Small intestine (tissue), 7 donors: ENCODE results near the gene C14orf180. TPM values are rescaled to one million over a fixed set of nuclear protein-coding genes. Genes with fewer than 3 reads are reported as not detected.

Experiments used
- DNase-seq, 2 donors: peaks; one replicate each; pipeline versions ENCODE4 v3.0.0 to v3.0.0-alpha.2; 2013
- FAIRE-seq: peaks from 2 replicates; lab custom pipeline; 2012; peaks lifted over from hg19 to GRCh38; lab: Jason Lieb, UNC
- H3K27ac ChIP-seq, 3 donors: one replicate each; pipeline ENCODE4 v1.5.1; 2013; ENCODE audit warnings: low read length in 2 of 3, mild to moderate bottlenecking in 2 of 3, control low read depth in 1 of 3, inconsistent platforms in 1 of 3, low read depth in 1 of 3, moderate library complexity in 1 of 3
- H3K27me3 ChIP-seq, 3 donors: one replicate each; pipeline ENCODE4 v1.6.1; 2013; ENCODE audit warnings: low read length in 3 of 3, inconsistent platforms in 1 of 3; ENCODE audit not compliant: control insufficient read depth in 3 of 3, insufficient read depth in 3 of 3
- H3K36me3 ChIP-seq, 3 donors: one replicate each; pipeline ENCODE4 v1.6.1; 2013; ENCODE audit warnings: low read length in 3 of 3, inconsistent platforms in 1 of 3, low read depth in 1 of 3, mild to moderate bottlenecking in 1 of 3, moderate library complexity in 1 of 3; ENCODE audit not compliant: control insufficient read depth in 3 of 3, insufficient read depth in 2 of 3
- H3K4me1 ChIP-seq, 3 donors: one replicate each; pipeline ENCODE4 v1.6.1; 2013; ENCODE audit warnings: low read length in 2 of 3, inconsistent platforms in 1 of 3, low read depth in 1 of 3, mild to moderate bottlenecking in 1 of 3, moderate library complexity in 1 of 3; ENCODE audit not compliant: control insufficient read depth in 3 of 3, insufficient read depth in 2 of 3
- H3K4me3 ChIP-seq, 3 donors: one replicate each; pipeline ENCODE4 v1.5.1; 2013; ENCODE audit warnings: low read length in 3 of 3, control low read depth in 1 of 3, inconsistent platforms in 1 of 3, low read depth in 1 of 3, mild to moderate bottlenecking in 1 of 3, moderate library complexity in 1 of 3
- H3K9me3 ChIP-seq, 2 donors: one replicate each; pipeline ENCODE4 v1.6.1; 2013; ENCODE audit warnings: low read depth in 1 of 2, low read length in 1 of 2; ENCODE audit not compliant: control insufficient read depth in 2 of 2, insufficient read depth in 1 of 2
- WGBS, 3 donors: extraction: QIAGEN DNeasy Blood & Tissue Kit; methylation state at CpG; one replicate each; pipeline ENCODE4 v1.1.7; 2013; 5-methylcytosine and 5-hydroxymethylcytosine counted together
- polyA plus RNA-seq, 4 donors: library from polyadenylated mRNA; stranded (reverse) in 3 of 4; unstranded in 1 of 4; fragments of 200-250 nt in 3 of 4; fragments of 120-200 nt in 1 of 4; gene quantifications; one replicate each; pipeline versions ENCODE4 v1.2.1 to v1.2.3, GENCODE V29; 2013
- donor health status: healthy with polysubstance abuse.
- donor health status: control.
- donor health status: control.
- donor health status: Bipolar disorder and iron deficiency.
- donor health status: healthy.

C14orf180 gene
- polyA plus RNA-seq, 4 donors: 0.04 to 2.3 TPM; not detected in 2

- Histone ChIP-seq H3K4me1 (peaks cover 0 to 8% (median 0%) of the 10 kb centered on the region in 3 donors), H3K27ac (no peak overlapping the region), H3K4me3 (no peak overlapping the region), H3K36me3 (no peaks in the 10 kb centered on the region), H3K27me3 (peaks cover 0 to 2% (median 0%) of the 10 kb centered on the region in 3 donors), H3K9me3 (no peaks in the 10 kb centered on the region)
- 85 to 86% (median 85%) methylated on average over 9 to 14 of the region's 14 CpGs for WGBS, 3 donors
- DNase-seq (no peak), FAIRE-seq (no peak)
These were observed 15.6 kb downstream of the C14orf180 start for GRCh38 chr14:104595116-104595675.

GRCh38 chr14:104595911-104596450, 16.4 kb downstream of the C14orf180 start:
- H3K27me3 ChIP-seq: peaks cover 0 to 2% (median 0%) of the 10 kb centered on the region in 3 donors
- no peak for FAIRE-seq

GRCh38 chr14:104596451-104596918, 16.9 kb downstream of the C14orf180 start:
- Histone ChIP-seq H3K27me3 (peaks cover 0 to 3% (median 0%) of the 10 kb centered on the region in 3 donors), H3K36me3 (no peaks in the 10 kb centered on the region), H3K27ac (no peak overlapping the region), H3K9me3 (no peaks in the 10 kb centered on the region), H3K4me3 (no peak overlapping the region), H3K4me1 (peaks cover 0 to 8% (median 0%) of the 10 kb centered on the region in 3 donors)
- 79 to 87% (median 83%) methylated on average over 11 of the region's 11 CpGs for WGBS, 3 donors
- DNase-seq: no peak
- FAIRE-seq: no peak

More at GRCh38 chr14:104595911-104596450, 16.4 kb downstream of the C14orf180 start:
- H3K36me3 ChIP-seq: no peaks in the 10 kb centered on the region
- WGBS, 3 donors: 70 to 82% (median 73%) methylated on average over 6 of the region's 6 CpGs
- H3K9me3 ChIP-seq: no peaks in the 10 kb centered on the region
- DNase-seq: no peak
- H3K4me1 ChIP-seq: peaks cover 0 to 8% (median 0%) of the 10 kb centered on the region in 3 donors
- no peak overlapping the region for H3K27ac ChIP-seq
- no peak overlapping the region for H3K4me3 ChIP-seq

DNA sequence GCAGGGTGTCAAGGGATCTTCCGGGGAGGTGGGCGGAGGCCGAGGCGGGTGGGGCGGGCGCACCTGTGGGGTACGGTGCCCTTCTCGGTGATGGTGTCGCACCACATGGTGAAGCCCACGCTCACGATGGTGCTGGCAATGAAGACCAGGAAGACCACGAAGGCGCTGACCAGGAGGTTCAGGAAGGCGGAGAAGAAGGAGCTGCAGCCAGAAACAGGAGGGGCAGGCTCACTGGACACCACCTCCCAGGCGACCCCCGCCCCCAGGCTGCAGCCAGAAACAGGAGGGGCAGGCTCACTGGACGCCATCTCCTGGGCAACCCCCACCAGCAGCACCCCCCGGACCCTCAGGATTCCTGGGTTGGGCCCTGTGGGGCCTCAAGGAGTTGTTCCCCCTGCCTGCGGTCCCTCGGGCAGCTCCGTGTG, 17.4 kb downstream of the C14orf180 start:
- 82 to 86% (median 85%) methylated on average over 18 to 21 of the region's 21 CpGs for WGBS, 3 donors
- H3K27me3 ChIP-seq: peaks cover 0 to 4% (median 0%) of the 10 kb centered on the region in 3 donors
- no peak for FAIRE-seq

GRCh38 chr14:104597576-104597975, 18.0 kb downstream of the C14orf180 start:
- Histone ChIP-seq H3K27me3 (peaks cover 0 to 4% (median 0%) of the 10 kb centered on the region in 3 donors), H3K9me3 (no peaks in the 10 kb centered on the region), H3K36me3 (no peaks in the 10 kb centered on the region), H3K4me3 (no peak overlapping the region), H3K27ac (no peak overlapping the region), H3K4me1 (peaks cover 0 to 8% (median 0%) of the 10 kb centered on the region in 3 donors)
- 78 to 89% (median 85%) methylated on average over 11 of the region's 11 CpGs for WGBS, 3 donors
- DNase-seq: no peak
- FAIRE-seq: no peak

More for the DNA sequence above, 17.4 kb downstream of the C14orf180 start:
- H3K9me3 ChIP-seq: no peaks in the 10 kb centered on the region
- H3K4me1 ChIP-seq: peaks cover 0 to 8% (median 0%) of the 10 kb centered on the region in 3 donors
- H3K4me3 ChIP-seq: no peak overlapping the region
- no peaks in the 10 kb centered on the region for H3K36me3 ChIP-seq
- H3K27ac ChIP-seq: no peak overlapping the region
- no peak for DNase-seq

- Histone ChIP-seq H3K4me3 (no peak overlapping the region), H3K9me3 (no peaks in the 10 kb centered on the region), H3K4me1 (peaks cover 0 to 8% (median 0%) of the 10 kb centered on the region in 3 donors), H3K27ac (no peak overlapping the region), H3K36me3 (no peaks in the 10 kb centered on the region), H3K27me3 (peaks cover 0 to 7% (median 4%) of the 10 kb centered on the region in 3 donors)
- WGBS, 3 donors: 53 to 66% (median 54%) methylated on average over 28 of the region's 28 CpGs
- no peak for DNase-seq
- FAIRE-seq: no peak
These were observed 18.7 kb downstream of the C14orf180 start for GRCh38 chr14:104598039-104598909.

DNA sequence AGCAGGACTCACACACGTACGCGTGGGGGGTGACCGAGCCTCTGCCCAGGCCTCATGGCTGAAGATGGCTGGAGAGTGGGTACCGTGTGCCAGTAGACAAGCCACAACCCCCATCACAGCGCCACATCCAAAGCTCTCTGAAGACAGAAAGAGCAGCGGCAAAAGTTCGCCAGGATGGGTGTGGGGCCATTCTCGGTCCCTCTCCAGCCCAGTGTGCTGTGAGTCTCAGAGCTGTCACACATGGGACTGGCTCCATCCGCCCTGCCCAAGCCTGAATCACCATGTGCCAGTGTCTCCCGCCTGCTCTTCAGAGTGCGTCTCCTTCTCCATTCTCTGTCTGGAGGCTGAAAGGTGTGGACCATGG, 19.3 kb downstream of the C14orf180 start:
- WGBS, 3 donors: 82 to 91% (median 89%) methylated on average over 12 of the region's 12 CpGs
- no peak for DNase-seq

GRCh38 chr14:104599446-104599845, 19.9 kb downstream of the C14orf180 start:
- Histone ChIP-seq H3K4me3 (no peak overlapping the region), H3K27me3 (peaks cover 2 to 13% (median 10%) of the 10 kb centered on the region in 3 donors), H3K4me1 (peaks cover 0 to 2% (median 0%) of the 10 kb centered on the region in 3 donors), H3K27ac (no peak overlapping the region), H3K9me3 (no peaks in the 10 kb centered on the region), H3K36me3 (no peaks in the 10 kb centered on the region)
- 75 to 95% (median 92%) methylated on average over 7 of the region's 7 CpGs for WGBS, 3 donors
- FAIRE-seq: no peak
- no peak for DNase-seq

More for the DNA sequence above, 19.3 kb downstream of the C14orf180 start:
- Histone ChIP-seq H3K4me3 (no peak overlapping the region), H3K27ac (no peak overlapping the region), H3K4me1 (peaks cover 0 to 4% (median 0%) of the 10 kb centered on the region in 3 donors), H3K9me3 (no peaks in the 10 kb centered on the region), H3K27me3 (peaks cover 0 to 9% (median 7%) of the 10 kb centered on the region in 3 donors), H3K36me3 (no peaks in the 10 kb centered on the region)
- no peak for FAIRE-seq
